K562 (cell line): ENCODE measurements around the gene PRDM4. TPM values are rescaled to one million over a fixed set of nuclear protein-coding genes. Genes with fewer than 3 reads are reported as not detected.

Experiments
- FOXA1 ChIP-seq: fragments of 450-650 bp; IDR thresholded peaks from 2 replicates; pipeline ENCODE4 v1.6.1; 2016; ENCODE audit warnings: mild to moderate bottlenecking, borderline replicate concordance
- POLR2AphosphoS2 ChIP-seq: IDR thresholded peaks from 2 replicates; pipeline ENCODE4 v1.6.1; 2012; ENCODE audit warnings: low read length, improper control_type of control experiment
- PTBP1 ChIP-seq: fragments of 200-400 bp; formaldehyde crosslinking; IDR thresholded peaks from 2 replicates; pipeline ENCODE4 v1.6.1; 2017; ENCODE audit warnings: low read depth, low read length
- SMARCB1 ChIP-seq: IDR thresholded peaks from 2 replicates; pipeline ENCODE4 v1.6.1; 2011; ENCODE audit warnings: improper control_type of control experiment, low read depth; ENCODE audit not compliant: insufficient read length
- XRCC5 ChIP-seq: fragments of 200-400 bp; formaldehyde crosslinking; IDR thresholded peaks from 2 replicates; pipeline ENCODE4 v1.6.1; 2017; ENCODE audit warnings: low read depth, mild to moderate bottlenecking, low read length
- polyA plus RNA-seq, 8 experiments: library from polyadenylated mRNA; depleted of rRNA in 4 of 8; stranded (reverse) in 5 of 8; unstranded in 3 of 8; fragments of >200 nt; fragmentation: Nextera tagmentation in 2 of 8; fragmentation: Illumina TruSeq in 1 of 8; extraction: Ambion mirVana in 2 of 8; extraction: Trizol in 1 of 8; gene quantifications; 2 replicates each; pipeline versions ENCODE4 v1.2.1 to v1.2.3, GENCODE V29; 2011 to 2014; ENCODE audit warnings: inconsistent platforms in 1 of 8, missing spikeins in 1 of 8
- total RNA-seq, 7 experiments: library from RNA; depleted of rRNA in 6 of 7; stranded (reverse); fragments of >200 nt in 6 of 7; fragmentation: Illumina TruSeq in 2 of 7; extraction: Trizol in 2 of 7; gene quantifications; 2 replicates each; pipeline versions ENCODE4 v1.2.1 to v1.2.3, GENCODE V29; 2011 to 2021; ENCODE audit warnings: low replicate concordance in 1 of 7
- TF ChIP-seq, protein P1 (sequence below), 2 experiments: fragments of 450-650 bp; formaldehyde crosslinking in 1 of 2; IDR thresholded peaks; 2 replicates each; pipeline versions ENCODE4 v1.4.0 to v1.6.1; 2014 to 2020; ENCODE audit warnings: mild to moderate bottlenecking in 2 of 2, borderline replicate concordance in 1 of 2, low read depth in 1 of 2
- TF ChIP-seq, protein P2 (sequence below): fragments of 250-450 bp; sonication (Bioruptor Pico); IDR thresholded peaks from 2 replicates; pipeline ENCODE4 v1.5.1; 2021; ENCODE audit warnings: mild to moderate bottlenecking
- TF ChIP-seq, protein P3 (sequence below): fragments of 250-450 bp; sonication (Bioruptor Pico); IDR thresholded peaks from 2 replicates; pipeline ENCODE4 v1.8.0; 2022; ENCODE audit warnings: inconsistent platforms
- TF ChIP-seq, protein P4 (sequence below): sonication (generic); formaldehyde crosslinking; IDR thresholded peaks from 2 replicates; pipeline ENCODE4 v1.8.1; 2023; ENCODE audit warnings: missing genetic modification reagents, mild to moderate bottlenecking, borderline replicate concordance

The PRDM4 gene
- total and polyA plus RNA-seq, 9 of the 15 experiments (the other 6 are each of a cell fraction or from before 2014, with no cell fraction given) = 5.9 to 26.0 (median 20.0) TPM

DNA sequence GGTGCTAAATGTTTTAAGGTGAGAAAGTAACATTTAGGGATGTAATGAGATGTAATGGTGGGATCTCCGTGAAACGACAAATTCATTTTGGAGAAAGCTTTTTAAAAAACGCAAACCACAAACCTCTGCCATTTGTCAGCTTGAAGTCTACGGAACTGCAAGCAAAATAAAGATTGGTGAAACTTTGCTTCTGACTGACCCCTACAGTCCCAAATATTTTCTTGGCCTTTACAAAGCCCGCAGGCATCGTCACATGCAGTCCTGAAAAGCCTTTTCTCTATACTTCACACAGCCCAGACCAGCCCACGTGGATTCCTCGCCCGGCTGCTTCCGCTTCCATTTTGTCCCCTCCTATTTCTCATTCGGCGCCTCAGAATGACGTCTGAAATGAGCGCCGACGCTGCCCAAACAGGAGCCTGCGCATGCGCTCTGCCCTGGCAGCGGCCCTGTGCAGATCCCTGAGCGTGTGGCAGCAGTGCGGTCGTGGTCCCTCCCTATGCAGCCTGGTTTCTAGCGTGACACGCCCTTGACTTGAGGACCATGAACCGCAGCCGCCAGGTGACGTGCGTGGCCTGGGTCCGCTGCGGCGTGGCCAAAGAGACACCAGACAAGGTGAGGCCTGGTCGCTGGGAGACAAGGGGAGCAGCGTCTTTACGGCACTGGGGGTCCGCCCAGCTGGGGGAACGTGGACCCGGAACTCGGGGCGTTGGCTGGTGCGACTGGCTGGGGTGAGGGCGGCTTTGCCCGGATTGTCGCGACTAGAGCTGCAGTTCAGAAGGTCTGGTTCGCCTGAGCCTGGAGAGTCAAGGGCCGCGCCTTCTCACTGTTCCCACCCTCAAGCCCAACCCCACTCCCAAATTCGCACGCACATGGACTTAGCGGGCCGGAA lies 75.3 kb downstream of the PRDM4 start, which contains the start of gene PWP1 (continued):
- TF ChIP-seq, protein P1, sequence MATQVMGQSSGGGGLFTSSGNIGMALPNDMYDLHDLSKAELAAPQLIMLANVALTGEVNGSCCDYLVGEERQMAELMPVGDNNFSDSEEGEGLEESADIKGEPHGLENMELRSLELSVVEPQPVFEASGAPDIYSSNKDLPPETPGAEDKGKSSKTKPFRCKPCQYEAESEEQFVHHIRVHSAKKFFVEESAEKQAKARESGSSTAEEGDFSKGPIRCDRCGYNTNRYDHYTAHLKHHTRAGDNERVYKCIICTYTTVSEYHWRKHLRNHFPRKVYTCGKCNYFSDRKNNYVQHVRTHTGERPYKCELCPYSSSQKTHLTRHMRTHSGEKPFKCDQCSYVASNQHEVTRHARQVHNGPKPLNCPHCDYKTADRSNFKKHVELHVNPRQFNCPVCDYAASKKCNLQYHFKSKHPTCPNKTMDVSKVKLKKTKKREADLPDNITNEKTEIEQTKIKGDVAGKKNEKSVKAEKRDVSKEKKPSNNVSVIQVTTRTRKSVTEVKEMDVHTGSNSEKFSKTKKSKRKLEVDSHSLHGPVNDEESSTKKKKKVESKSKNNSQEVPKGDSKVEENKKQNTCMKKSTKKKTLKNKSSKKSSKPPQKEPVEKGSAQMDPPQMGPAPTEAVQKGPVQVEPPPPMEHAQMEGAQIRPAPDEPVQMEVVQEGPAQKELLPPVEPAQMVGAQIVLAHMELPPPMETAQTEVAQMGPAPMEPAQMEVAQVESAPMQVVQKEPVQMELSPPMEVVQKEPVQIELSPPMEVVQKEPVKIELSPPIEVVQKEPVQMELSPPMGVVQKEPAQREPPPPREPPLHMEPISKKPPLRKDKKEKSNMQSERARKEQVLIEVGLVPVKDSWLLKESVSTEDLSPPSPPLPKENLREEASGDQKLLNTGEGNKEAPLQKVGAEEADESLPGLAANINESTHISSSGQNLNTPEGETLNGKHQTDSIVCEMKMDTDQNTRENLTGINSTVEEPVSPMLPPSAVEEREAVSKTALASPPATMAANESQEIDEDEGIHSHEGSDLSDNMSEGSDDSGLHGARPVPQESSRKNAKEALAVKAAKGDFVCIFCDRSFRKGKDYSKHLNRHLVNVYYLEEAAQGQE (IDR thresholded peaks at IDR 0.05; ENCODE audit: borderline replicate concordance) = no peak
- TF ChIP-seq, protein P1 (CRISPR knock-in tag; IDR thresholded peaks at IDR 0.05; ENCODE audit: low read depth) = no peak
- TF ChIP-seq POLR2AphosphoS2 = peak; percentile 60; the same call in 1 of the 2 replicates
- TF ChIP-seq, protein P2, sequence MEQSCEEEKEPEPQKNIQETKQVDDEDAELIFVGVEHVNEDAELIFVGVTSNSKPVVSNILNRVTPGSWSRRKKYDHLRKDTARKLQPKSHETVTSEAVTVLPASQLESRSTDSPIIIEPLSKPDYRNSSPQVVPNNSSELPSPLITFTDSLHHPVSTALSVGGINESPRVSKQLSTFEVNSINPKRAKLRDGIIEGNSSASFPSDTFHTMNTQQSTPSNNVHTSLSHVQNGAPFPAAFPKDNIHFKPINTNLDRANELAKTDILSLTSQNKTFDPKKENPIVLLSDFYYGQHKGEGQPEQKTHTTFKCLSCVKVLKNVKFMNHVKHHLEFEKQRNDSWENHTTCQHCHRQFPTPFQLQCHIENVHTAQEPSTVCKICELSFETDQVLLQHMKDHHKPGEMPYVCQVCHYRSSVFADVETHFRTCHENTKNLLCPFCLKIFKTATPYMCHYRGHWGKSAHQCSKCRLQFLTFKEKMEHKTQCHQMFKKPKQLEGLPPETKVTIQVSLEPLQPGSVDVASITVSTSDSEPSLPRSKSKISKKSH (CRISPR knock-in tag) = no peak
- TF ChIP-seq, protein P3, sequence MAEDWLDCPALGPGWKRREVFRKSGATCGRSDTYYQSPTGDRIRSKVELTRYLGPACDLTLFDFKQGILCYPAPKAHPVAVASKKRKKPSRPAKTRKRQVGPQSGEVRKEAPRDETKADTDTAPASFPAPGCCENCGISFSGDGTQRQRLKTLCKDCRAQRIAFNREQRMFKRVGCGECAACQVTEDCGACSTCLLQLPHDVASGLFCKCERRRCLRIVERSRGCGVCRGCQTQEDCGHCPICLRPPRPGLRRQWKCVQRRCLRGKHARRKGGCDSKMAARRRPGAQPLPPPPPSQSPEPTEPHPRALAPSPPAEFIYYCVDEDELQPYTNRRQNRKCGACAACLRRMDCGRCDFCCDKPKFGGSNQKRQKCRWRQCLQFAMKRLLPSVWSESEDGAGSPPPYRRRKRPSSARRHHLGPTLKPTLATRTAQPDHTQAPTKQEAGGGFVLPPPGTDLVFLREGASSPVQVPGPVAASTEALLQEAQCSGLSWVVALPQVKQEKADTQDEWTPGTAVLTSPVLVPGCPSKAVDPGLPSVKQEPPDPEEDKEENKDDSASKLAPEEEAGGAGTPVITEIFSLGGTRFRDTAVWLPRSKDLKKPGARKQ = no peak
- no peak for TF ChIP-seq PTBP1
- no peak for TF ChIP-seq SMARCB1
- TF ChIP-seq, protein P4, sequence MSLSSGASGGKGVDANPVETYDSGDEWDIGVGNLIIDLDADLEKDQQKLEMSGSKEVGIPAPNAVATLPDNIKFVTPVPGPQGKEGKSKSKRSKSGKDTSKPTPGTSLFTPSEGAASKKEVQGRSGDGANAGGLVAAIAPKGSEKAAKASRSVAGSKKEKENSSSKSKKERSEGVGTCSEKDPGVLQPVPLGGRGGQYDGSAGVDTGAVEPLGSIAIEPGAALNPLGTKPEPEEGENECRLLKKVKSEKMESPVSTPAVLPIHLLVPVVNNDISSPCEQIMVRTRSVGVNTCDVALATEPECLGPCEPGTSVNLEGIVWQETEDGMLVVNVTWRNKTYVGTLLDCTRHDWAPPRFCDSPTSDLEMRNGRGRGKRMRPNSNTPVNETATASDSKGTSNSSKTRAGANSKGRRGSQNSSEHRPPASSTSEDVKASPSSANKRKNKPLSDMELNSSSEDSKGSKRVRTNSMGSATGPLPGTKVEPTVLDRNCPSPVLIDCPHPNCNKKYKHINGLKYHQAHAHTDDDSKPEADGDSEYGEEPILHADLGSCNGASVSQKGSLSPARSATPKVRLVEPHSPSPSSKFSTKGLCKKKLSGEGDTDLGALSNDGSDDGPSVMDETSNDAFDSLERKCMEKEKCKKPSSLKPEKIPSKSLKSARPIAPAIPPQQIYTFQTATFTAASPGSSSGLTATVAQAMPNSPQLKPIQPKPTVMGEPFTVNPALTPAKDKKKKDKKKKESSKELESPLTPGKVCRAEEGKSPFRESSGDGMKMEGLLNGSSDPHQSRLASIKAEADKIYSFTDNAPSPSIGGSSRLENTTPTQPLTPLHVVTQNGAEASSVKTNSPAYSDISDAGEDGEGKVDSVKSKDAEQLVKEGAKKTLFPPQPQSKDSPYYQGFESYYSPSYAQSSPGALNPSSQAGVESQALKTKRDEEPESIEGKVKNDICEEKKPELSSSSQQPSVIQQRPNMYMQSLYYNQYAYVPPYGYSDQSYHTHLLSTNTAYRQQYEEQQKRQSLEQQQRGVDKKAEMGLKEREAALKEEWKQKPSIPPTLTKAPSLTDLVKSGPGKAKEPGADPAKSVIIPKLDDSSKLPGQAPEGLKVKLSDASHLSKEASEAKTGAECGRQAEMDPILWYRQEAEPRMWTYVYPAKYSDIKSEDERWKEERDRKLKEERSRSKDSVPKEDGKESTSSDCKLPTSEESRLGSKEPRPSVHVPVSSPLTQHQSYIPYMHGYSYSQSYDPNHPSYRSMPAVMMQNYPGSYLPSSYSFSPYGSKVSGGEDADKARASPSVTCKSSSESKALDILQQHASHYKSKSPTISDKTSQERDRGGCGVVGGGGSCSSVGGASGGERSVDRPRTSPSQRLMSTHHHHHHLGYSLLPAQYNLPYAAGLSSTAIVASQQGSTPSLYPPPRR (CRISPR knock-in tag) = no peak
- no peak for TF ChIP-seq FOXA1
- 0 out of 2 replicates have a peak, but pooled peaks have one; percentile 36 for TF ChIP-seq XRCC5
